LNCaP clone FGC (cell line): ENCODE measurements around the gene CEBPE.
A peak's percentile ranks its signal among the peaks of the same experiment; 100 is the strongest.

Source experiments
- DNase-seq: peaks from one replicate; pipeline ENCODE4 v3.0.0-alpha.2; 2011; ENCODE audit warnings: low read depth
- H3K4me3 ChIP-seq: 2 replicates; pipeline ENCODE4 v1.5.1; 2011; ENCODE audit warnings: mild to moderate bottlenecking, low read depth, low read length, control low read depth
- TF ChIP-seq, protein P1 (sequence below): IDR thresholded peaks from 2 replicates; pipeline ENCODE4 v1.5.1; 2012; ENCODE audit warnings: mild to moderate bottlenecking; ENCODE audit not compliant: control insufficient read depth, insufficient read depth; ENCODE audit errors: extremely low read depth

The CEBPE gene

DNA sequence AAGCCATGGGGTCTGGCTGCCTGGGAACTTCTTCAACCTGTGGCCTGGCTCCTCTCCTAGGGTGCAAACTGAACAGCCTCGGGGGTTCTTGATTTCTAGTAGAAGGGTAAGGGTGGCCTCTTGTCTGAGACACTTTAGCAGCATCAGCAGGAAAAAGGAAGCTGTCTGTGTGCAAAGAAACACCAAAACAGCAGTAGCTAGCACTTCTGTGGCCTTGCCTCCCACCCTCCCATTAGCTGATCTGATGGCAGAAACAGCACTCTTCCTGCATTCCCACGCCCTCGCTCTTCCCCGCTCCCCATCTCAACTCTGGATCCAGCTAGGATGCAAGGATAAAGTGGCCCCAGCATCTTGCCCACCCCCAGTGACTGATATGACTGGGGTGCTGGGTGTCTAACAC is 43.7 kb upstream of the CEBPE start:
- TF ChIP-seq, protein P1, sequence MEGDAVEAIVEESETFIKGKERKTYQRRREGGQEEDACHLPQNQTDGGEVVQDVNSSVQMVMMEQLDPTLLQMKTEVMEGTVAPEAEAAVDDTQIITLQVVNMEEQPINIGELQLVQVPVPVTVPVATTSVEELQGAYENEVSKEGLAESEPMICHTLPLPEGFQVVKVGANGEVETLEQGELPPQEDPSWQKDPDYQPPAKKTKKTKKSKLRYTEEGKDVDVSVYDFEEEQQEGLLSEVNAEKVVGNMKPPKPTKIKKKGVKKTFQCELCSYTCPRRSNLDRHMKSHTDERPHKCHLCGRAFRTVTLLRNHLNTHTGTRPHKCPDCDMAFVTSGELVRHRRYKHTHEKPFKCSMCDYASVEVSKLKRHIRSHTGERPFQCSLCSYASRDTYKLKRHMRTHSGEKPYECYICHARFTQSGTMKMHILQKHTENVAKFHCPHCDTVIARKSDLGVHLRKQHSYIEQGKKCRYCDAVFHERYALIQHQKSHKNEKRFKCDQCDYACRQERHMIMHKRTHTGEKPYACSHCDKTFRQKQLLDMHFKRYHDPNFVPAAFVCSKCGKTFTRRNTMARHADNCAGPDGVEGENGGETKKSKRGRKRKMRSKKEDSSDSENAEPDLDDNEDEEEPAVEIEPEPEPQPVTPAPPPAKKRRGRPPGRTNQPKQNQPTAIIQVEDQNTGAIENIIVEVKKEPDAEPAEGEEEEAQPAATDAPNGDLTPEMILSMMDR: no peak
- DNase-seq: no peak
- H3K4me3 ChIP-seq: no peak overlapping the region

DNA sequence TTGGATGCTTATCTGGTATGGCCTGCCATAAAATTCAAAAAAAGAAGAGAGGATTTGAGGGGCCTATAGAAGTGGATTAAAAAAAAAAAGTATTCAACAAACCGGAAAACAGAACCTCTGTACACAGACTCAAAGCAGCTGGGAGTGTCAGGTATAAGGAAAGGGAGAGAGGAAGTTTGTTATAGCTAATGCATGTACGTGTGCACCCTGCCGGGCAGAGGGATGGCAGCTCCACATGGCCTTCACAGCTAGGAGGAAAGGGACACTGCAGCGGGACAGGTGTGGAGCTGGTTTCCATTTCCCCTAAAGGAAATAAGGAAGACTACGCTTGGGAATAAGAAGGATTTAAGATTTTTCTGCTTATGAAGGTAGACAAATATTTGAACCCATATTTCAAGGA is 43.0 kb upstream of the CEBPE start:
- H3K4me3 ChIP-seq: no peak overlapping the region
- DNase-seq: no peak
- TF ChIP-seq, protein P1: no peak

DNA sequence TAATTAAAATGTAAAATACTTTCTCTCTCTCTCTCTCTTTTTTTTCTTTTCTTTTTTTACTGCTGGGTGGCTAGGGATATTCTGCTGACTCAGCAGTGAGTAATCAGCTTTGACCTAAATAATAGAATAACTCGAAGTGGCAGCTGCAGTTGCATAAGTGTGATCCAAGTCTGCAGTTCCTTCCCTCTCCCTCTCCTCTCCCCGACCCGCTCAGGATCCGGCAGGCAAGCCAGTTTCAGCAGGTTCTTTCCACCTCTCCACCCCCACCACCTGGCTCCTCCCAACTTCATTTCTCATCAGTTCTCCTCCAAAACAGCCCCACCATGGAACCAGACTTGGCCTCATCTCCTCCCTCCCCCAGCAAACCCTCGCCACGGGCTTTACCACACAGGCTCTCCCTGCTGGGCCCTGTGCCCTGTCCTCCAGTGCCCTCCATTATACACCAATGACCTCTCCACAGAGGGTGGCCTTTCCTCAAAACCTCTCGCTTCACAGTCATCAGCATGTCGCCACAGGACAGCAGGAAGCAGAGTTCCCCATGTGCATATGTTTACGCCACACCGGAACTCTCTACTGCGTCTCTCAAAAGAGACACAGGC is 42.0 kb upstream of the CEBPE start:
- H3K4me3 ChIP-seq: no peak overlapping the region
- DNase-seq: peak; percentile 67
- TF ChIP-seq, protein P1: no peak

DNA sequence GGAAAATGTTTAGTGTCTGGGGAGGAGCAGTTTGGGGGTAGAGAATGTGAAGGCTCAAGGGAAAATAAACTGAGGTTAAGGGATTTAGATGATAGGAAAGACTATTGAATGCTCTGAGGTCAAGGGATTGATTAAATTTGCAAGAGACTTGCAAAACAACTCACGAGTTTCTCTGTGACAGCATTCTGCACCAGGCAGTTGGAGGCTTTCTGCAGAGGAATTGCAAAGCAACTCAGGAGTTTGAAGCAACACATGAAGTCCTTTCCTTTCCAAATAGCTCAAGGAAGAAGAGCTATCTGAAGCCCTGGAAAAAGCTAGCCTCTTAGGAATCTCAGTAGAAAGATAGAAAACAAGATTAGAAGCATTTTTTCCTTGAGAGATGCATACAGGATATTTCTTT is 40.5 kb upstream of the CEBPE start:
- TF ChIP-seq, protein P1: no peak
- H3K4me3 ChIP-seq: no peak overlapping the region
- no peak for DNase-seq

DNA sequence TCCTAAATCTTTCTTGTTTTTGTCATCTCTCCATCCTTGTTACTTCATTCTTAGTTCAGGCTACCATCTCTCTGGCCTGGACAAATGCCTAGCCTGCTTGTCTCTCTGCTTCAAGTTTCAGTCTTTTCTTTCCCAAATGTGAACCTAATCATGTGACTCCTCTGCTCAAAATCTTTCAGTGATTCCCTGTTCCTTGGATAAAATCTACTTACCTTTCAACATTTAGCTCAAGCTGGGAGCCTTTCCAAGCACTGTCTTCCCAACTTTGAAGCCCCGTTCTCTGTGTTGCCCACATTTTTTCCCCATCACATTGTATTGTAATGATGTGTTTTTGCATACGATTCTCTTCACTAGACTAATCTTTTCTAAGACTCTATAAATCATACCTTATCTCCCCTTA is 39.7 kb upstream of the CEBPE start:
- TF ChIP-seq, protein P1: no peak
- no peak overlapping the region for H3K4me3 ChIP-seq
- DNase-seq: no peak

DNA sequence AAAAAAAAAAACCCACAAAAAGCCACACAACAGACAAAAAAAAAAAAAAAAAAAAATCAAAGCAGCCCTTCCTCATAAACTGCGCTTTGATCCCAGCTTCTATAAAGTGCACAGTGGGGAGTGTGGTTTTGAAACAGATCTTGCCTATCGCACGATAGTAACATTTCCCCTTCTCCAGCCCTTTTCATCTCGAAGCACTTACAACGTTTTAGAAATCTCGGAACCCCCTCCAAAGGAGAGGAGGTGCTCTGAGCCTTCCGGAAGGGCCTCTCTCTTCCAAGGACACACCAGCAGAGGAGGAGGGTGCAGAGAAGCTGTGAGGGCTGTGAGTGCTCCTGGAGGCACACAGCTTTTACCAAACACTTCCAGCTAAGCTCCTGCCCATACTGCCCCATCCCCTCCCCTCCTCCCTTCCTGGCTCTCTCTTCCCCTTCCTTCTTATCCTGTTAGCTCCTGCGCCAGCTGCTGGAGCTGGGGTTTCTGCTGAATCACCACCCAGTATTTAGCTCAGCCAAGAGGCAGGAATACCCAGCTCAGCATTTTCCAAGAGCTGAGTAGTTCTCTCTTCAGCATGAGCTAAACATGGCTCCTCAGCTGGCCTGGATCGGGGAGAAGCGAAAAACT is 36.0 kb upstream of the CEBPE start:
- peak; percentile 81 for DNase-seq
- H3K4me3 ChIP-seq: no peak overlapping the region

More for the DNA sequence above, 36.0 kb upstream of the CEBPE start:
- TF ChIP-seq, protein P1: no peak
